Peyer's patch (tissue), 4 donors: ENCODE measurements around the gene YY1. TPM values are rescaled to one million over a fixed set of nuclear protein-coding genes. Genes with fewer than 3 reads are reported as not detected.
"Not testable (repeated sequence)": the region's sequence is repeated elsewhere in the genome, so short reads cannot be mapped to it uniquely, and the experiment has no call there.

Experiments
- DNase-seq, 3 donors: peaks; one replicate each; pipeline ENCODE4 v3.0.0-alpha.2; 2017 to 2019
- H3K27ac ChIP-seq, 4 donors: fragments of 200-600 bp; sonication (generic); one replicate each; pipeline ENCODE4 v1.5.1; 2016 to 2019
- H3K27me3 ChIP-seq, 2 donors: fragments of 200-600 bp; sonication (generic); one replicate each; pipeline ENCODE4 v1.5.1; 2019
- H3K36me3 ChIP-seq, 3 donors: fragments of 200-600 bp; sonication (generic); one replicate each; pipeline ENCODE4 v1.5.1; 2016 to 2019
- H3K4me1 ChIP-seq, 4 donors: fragments of 200-600 bp; sonication (generic); one replicate each; pipeline ENCODE4 v1.5.1; 2016 to 2019
- H3K4me3 ChIP-seq, 4 donors: fragments of 200-600 bp; sonication (generic); 1 replicate in 3 of 4; 2 replicates in 1 of 4; pipeline ENCODE4 v1.5.1; 2016 to 2019; ENCODE audit warnings: mild to moderate bottlenecking in 1 of 4
- H3K9me3 ChIP-seq, 4 donors: fragments of 200-600 bp; sonication (generic); one replicate each; pipeline ENCODE4 v1.5.1; 2016 to 2019; ENCODE audit warnings: mild to moderate bottlenecking in 1 of 4
- CTCF ChIP-seq, 6 experiments: fragments of 450-650 bp in 4 of 6; fragments of 200-600 bp in 2 of 6; sonication (generic) in 1 of 6; IDR thresholded peaks; one replicate each; pipeline ENCODE4 v1.5.1; 2017 to 2019; ENCODE audit warnings: antibody characterized with exemption in 6 of 6, mild to moderate bottlenecking in 3 of 6, moderate library complexity in 1 of 6
- POLR2A ChIP-seq, 2 donors: fragments of 450-650 bp; IDR thresholded peaks; one replicate each; pipeline ENCODE4 v1.5.1; 2017; ENCODE audit warnings: antibody characterized with exemption in 2 of 2, mild to moderate bottlenecking in 2 of 2, moderate library complexity in 2 of 2
- total RNA-seq, 4 donors: library from RNA; depleted of rRNA; stranded (reverse); fragments of >200 nt; gene quantifications; one replicate each; pipeline ENCODE4 v1.1.0, GENCODE V29; 2016

The YY1 gene
- total RNA-seq, 4 donors from 2014 or later: 42.0 to 63.5 (median 50.9) TPM

GRCh38 chr14:100294963-100295330 lies 56.0 kb downstream of the YY1 start:
- Histone ChIP-seq H3K27ac (no peak overlapping the region), H3K4me1 (peaks cover 0 to 24% (median 8%) of the 10 kb centered on the region in 4 donors), H3K4me3 (no peak overlapping the region), H3K27me3 (no peaks in the 10 kb centered on the region), H3K9me3 (no peaks in the 10 kb centered on the region), H3K36me3 (peaks cover 0 to 17% (median 0%) of the 10 kb centered on the region in 3 donors)
- no peak for DNase-seq
- TF ChIP-seq POLR2A (IDR thresholded peaks at IDR 0.05) (no peak), CTCF (IDR thresholded peaks at IDR 0.05) (no peak)

GRCh38 chr14:100295376-100296105 lies 56.6 kb downstream of the YY1 start:
- DNase-seq: peak in 1 of 3 donors; percentile 24
- no peak overlapping the region for H3K4me3 ChIP-seq
- H3K27ac ChIP-seq: no peak overlapping the region
- peaks cover 0 to 17% (median 0%) of the 10 kb centered on the region in 3 donors for H3K36me3 ChIP-seq
- H3K4me1 ChIP-seq: peaks cover 0 to 24% (median 8%) of the 10 kb centered on the region in 4 donors
- no peaks in the 10 kb centered on the region for H3K27me3 ChIP-seq
- TF ChIP-seq CTCF (IDR thresholded peaks at IDR 0.05) (no peak), POLR2A (IDR thresholded peaks at IDR 0.05) (no peak)
- no peaks in the 10 kb centered on the region for H3K9me3 ChIP-seq

- Histone ChIP-seq H3K4me3 (no peak overlapping the region), H3K27me3 (no peaks in the 10 kb centered on the region), H3K36me3 (peaks cover 0 to 17% (median 0%) of the 10 kb centered on the region in 3 donors), H3K4me1 (peaks cover 0 to 24% (median 8%) of the 10 kb centered on the region in 4 donors), H3K9me3 (no peaks in the 10 kb centered on the region), H3K27ac (peak overlapping the region in 1 of 4 donors; percentile 70)
- peak in 1 of 3 donors; percentile 18 for DNase-seq
- no peak for TF ChIP-seq POLR2A (IDR thresholded peaks at IDR 0.05)
- no peak for TF ChIP-seq CTCF (IDR thresholded peaks at IDR 0.05)
Measured at GRCh38 chr14:100296106-100296651, 57.2 kb downstream of the YY1 start.

GRCh38 chr14:100296729-100297128 lies 57.8 kb downstream of the YY1 start:
- H3K4me1 ChIP-seq: peaks cover 0 to 24% (median 8%) of the 10 kb centered on the region in 4 donors
- peak in 1 of 3 donors; percentile 6 for DNase-seq

GRCh38 chr14:100297320-100298300 lies 58.7 kb downstream of the YY1 start:
- Histone ChIP-seq H3K27ac (peak overlapping the region; percentile 24 to 70 (median 60)), H3K4me3 (peak overlapping the region in 2 of 4 donors; percentile 11 to 26), H3K27me3 (no peaks in the 10 kb centered on the region), H3K9me3 (no peaks in the 10 kb centered on the region), H3K4me1 (peaks cover 0 to 24% (median 8%) of the 10 kb centered on the region in 4 donors), H3K36me3 (peaks cover 0 to 5% (median 0%) of the 10 kb centered on the region in 3 donors)
- no peak for TF ChIP-seq POLR2A (IDR thresholded peaks at IDR 0.05)
- DNase-seq: peak; percentile 54 to 87 (median 80)

More at GRCh38 chr14:100296729-100297128, 57.8 kb downstream of the YY1 start:
- H3K27me3 ChIP-seq, H3K9me3 ChIP-seq, H3K4me3 ChIP-seq: not testable (repeated sequence)
- Histone ChIP-seq H3K27ac (peak overlapping the region; percentile 24 to 70 (median 60)), H3K36me3 (peaks cover 0 to 14% (median 0%) of the 10 kb centered on the region in 3 donors)

GRCh38 chr14:100298551-100299237 lies 59.8 kb downstream of the YY1 start:
- no peak overlapping the region for H3K27ac ChIP-seq
- no peak for TF ChIP-seq CTCF (IDR thresholded peaks at IDR 0.05)
- no peak for TF ChIP-seq POLR2A (IDR thresholded peaks at IDR 0.05)

More at GRCh38 chr14:100298551-100299237, 59.8 kb downstream of the YY1 start:
- DNase-seq: peak in 1 of 3 donors; percentile 33
- H3K4me1 ChIP-seq: peaks cover 0 to 32% (median 8%) of the 10 kb centered on the region in 4 donors
- H3K36me3 ChIP-seq: no peaks in the 10 kb centered on the region
- H3K27me3 ChIP-seq: no peaks in the 10 kb centered on the region
- H3K9me3 ChIP-seq: no peaks in the 10 kb centered on the region
- H3K4me3 ChIP-seq: no peak overlapping the region
